NCI-H2227 (cell line): Measurements from ENCODE around the gene SLC7A7.
"Not testable (repeated sequence)": the region's sequence is repeated elsewhere in the genome, so short reads cannot be mapped to it uniquely, and the experiment has no call there.

Source experiments
- DNase-seq: peaks from one replicate; lab custom pipeline; 2025; ENCODE audit not compliant: unreplicated experiment; lab: John Stamatoyannopoulos, UW

SLC7A7 gene

GRCh38 chr14:22793976-22794375, 21.3 kb downstream of the SLC7A7 start:
- no peak for DNase-seq

DNA sequence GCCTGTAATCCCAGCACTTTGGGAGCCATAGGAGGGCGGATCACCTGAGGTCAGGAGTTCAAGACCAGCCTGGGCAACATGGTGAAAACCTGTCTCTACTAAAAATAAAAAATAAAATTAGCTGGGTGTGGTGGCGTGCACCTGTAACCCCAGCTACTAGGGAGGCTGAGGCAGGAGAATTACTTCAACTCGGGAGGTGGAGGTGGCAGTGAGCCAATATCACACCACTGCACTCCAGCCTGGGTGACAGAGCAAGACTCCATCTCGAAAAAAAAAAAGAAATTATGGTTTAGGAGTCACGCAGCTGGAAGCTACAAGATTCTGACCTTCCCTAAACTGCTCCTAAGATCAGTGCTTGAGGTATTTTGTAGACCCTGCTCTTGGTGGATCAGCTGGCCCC, 21.7 kb downstream of the SLC7A7 start:
- DNase-seq = not testable (repeated sequence)

- no peak for DNase-seq
Measured at GRCh38 chr14:22792158-22792557, 23.1 kb downstream of the SLC7A7 start.

DNA sequence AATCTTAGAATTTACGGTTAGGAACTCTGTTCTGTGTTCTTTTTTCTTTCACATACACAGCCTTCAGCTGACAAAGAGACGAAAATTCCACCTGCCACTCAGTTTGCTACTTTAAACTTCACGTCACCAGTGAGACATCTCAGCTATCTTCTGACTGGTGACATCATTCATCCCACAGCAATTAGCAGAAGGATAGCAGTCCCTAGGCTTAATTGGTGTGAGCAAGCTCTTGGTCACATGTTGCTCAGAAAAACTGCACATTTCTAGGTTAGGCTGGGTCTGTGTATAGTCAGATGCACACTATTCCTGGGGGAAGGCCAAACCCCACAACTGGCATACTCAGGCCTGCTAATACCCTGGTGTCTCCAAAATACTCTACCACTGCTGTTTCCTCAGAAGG, 23.9 kb downstream of the SLC7A7 start:
- DNase-seq = no peak

DNA sequence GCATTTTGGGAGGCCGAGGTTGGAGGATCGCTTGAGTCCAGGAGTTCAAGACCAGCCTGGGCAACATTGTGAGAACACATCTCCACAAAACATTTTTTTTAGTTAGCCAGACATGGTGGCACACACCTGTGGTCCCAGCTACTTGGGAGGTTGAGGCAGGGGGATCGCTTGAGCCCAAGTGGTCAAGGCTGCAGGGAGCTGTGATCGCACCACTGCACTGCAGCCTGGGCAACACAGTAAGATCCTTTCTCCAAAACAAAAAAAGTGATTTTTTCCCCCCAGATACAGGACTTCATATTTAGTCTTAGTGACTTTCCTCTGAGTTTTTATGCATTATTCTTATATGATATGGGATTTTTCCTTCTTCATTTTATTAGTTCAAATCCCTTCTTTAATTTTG, 28.6 kb downstream of the SLC7A7 start:
- DNase-seq = no peak

DNA sequence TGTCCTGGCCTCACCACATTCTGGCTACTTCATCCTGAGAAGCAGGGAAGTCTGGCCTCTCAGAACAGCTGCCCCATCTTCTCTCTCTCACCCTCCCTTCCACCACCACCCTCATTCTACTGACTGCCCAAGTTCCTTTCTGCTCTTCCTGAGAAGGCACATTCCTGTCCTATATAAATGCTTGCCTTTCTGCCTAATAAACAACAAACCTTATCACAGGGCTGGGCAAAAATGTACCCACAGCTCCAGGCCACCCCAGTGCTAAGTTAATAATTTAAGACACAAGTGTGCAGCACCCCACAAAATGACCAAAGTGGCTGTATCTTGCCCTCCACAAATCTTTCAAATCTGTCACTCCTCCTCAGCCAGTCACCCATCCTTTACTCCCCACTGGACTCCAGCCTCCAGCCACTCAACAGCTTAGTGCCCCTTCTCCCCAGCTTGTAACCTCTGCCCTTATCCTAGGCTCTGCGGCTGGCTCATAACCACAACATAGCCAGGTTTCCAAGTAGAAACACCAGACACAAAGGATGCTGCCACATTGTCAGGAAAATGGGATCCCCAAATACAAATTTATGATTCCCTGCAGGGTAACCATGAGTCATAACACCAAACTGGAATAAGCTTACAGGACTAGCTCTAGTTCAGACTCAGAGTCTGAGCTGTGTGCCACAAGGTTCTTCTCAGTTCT, 33.8 kb downstream of the SLC7A7 start:
- DNase-seq = no peak

- DNase-seq = no peak
Measured at GRCh38 chr14:22780941-22781300, 34.3 kb downstream of the SLC7A7 start.

GRCh38 chr14:22780105-22780679, 35.0 kb downstream of the SLC7A7 start:
- no peak for DNase-seq

- no peak for DNase-seq
Measured at GRCh38 chr14:22778084-22778483, 37.2 kb downstream of the SLC7A7 start.

DNA sequence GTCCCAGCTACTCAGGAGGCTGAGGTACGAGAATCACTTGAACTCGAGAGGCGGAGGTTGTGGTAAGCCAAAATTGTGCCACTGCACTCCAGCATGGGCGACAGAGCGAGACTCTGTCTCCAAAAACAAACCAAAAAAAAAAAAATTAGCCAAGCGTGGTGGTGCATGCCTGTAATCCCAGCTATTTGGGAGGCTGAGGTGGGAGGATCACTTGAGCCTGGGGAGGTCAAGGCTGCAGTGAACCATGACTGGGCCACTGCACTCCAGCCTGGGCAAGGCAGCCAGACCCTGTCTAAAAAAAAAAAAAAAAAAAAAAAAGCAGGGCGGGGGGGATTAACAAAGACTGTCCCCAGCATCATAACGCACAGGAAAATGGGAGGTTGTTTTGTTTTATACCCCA, 38.4 kb downstream of the SLC7A7 start:
- not testable (repeated sequence) for DNase-seq

DNA sequence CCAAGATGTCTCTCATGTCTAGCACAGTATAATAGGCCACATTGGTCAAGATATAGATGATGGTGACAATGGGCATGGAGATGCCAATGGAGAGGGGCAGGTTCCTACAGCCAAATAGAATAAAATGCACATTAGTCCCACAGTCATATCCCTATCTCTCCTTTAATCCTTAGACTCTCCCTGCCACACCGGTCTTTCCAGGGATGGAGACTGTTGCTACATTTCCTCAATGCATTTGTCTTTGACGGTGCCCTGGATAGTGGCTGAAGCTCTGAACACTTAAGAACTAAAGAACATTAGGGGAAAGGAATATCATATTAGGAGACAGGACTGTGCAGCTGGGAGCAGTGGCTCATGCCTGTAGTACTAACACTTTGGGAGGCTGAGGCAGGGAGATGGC, 39.0 kb downstream of the SLC7A7 start:
- DNase-seq = no peak

GRCh38 chr14:22774011-22774706, 41.1 kb downstream of the SLC7A7 start:
- DNase-seq = no peak

- DNase-seq = no peak
Measured at GRCh38 chr14:22773162-22774010, 41.8 kb downstream of the SLC7A7 start.

GRCh38 chr14:22772725-22773124, 42.5 kb downstream of the SLC7A7 start:
- no peak for DNase-seq

GRCh38 chr14:22770481-22771187, 44.6 kb downstream of the SLC7A7 start:
- no peak for DNase-seq

DNA sequence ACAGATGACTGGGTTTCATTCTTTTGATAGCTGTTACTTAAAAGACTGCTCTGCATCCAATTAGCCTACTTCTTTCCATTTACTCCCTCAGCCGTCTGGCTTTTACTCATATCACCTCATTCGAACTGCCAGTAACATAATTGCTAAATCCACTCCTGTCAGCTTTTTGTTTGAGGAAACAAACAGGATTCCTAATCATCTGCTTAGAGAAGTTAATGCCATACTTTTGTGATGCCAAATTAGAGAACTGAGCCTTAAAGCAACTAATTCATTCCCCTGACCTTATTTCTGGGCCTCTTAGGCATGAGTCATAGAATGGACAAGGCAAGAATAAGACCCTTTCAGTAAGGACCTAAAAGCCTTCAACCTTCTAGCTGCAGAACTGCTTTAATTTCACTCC, 45.9 kb downstream of the SLC7A7 start:
- DNase-seq = no peak

DNA sequence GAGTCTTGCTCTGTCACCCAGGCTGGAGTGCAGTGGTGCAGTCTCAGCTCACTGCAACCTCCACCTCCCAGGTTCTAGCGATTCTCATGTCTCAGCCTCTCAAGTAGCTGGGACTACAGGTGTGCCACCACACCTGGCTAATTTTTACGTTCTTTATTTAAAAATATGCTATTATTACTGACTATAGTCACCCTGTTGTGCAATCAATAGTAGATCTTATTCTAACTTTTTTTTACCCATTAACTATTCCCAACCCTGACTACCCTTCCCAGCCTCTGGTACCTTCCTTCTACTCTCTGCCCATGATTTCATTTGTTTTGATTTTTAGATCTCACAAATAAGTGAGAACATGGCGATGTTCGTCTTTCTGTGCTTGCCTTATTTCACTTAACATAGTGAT, 46.3 kb downstream of the SLC7A7 start:
- no peak for DNase-seq

DNA sequence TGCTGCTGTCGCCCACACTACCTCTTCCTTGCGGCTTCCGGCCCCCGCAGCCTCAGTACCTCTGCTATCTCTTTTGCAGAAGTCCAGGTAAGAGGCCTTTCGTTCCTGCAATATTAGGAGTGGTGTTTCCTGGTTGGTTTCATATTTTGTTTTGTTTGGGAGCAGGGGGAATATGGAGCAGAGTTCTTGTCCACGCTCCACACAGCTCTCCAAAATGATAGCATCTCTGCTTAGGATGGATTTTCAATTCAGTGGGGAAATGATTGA, 48.0 kb downstream of the SLC7A7 start:
- DNase-seq = no peak

DNA sequence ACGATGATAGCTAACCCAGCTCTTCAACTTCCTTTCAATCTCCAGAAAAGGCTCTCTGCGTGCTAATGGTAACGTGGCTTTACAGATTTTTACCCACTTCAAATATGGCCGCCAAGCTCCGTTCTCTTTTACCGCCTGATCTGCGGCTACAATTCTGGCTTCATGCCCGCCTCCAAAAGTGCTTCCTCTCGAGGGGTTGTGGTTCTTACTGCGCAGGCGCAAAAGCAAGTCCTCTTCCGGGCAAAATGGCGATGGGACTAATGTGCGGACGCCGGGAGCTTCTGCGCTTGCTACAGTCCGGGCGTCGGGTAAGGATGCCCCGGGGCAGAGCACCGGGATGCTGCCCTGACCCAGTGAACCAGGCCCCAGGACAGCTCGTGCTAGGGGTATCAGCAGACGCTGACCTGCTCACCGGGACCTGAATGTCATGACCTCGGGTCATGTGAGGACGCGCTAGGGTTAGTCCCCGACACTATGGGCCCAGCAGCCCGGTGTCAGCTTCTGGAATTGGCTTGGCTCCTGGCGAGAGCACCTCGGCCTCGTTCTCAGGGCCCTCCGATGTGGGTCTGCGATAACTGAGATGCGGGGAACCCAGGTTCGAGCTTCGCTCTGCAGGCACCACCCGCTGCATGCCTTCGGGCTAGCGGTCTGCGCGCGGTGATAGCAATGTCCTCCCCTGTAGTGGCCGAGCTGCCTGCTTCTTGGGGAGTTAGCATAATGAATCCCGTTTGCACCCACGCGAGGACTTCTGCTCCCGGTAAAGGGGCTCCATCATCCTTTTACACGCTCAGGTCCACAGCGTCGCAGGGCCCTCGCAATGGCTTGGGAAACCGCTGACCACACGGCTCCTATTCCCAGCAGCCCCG, 48.5 kb downstream of the SLC7A7 start, which contains the start of gene OXA1L:
Gene OXA1L (plus strand): TSS at position 232 of the 866 bp plus-strand sequence. CDS start 14 bp downstream, at position 246.
- DNase-seq = peak; percentile 97

GRCh38 chr14:22764382-22764781, 50.9 kb downstream of the SLC7A7 start:
- DNase-seq = no peak
